Spinal cord (tissue), 10 donors: Measurements from ENCODE around the gene TRIP10. TPM values are rescaled to one million over a fixed set of nuclear protein-coding genes. Genes with fewer than 3 reads are reported as not detected.
A peak's percentile ranks its signal among the peaks of the same experiment; 100 is the strongest.

Experiments
- DNase-seq, 6 donors: peaks; one replicate each; pipeline versions ENCODE4 v3.0.0 to v3.0.0-alpha.2; 2013 to 2015; ENCODE audit warnings: low spot score in 6 of 6, low read depth in 4 of 6
- H3K27ac ChIP-seq: one replicate; pipeline ENCODE4 v1.5.1; 2013; ENCODE audit warnings: low read depth, low read length, control low read depth
- H3K27me3 ChIP-seq: one replicate; pipeline ENCODE4 v1.6.1; 2013; ENCODE audit warnings: low read length; ENCODE audit not compliant: control insufficient read depth, insufficient read depth
- H3K36me3 ChIP-seq: one replicate; pipeline ENCODE4 v1.6.1; 2013; ENCODE audit warnings: low read length; ENCODE audit not compliant: control insufficient read depth, insufficient read depth
- H3K4me1 ChIP-seq: one replicate; pipeline ENCODE4 v1.6.1; 2013; ENCODE audit warnings: low read length; ENCODE audit not compliant: control insufficient read depth, insufficient read depth
- H3K4me3 ChIP-seq: one replicate; pipeline ENCODE4 v1.5.1; 2013; ENCODE audit warnings: low read depth, low read length, control low read depth
- H3K9me3 ChIP-seq: one replicate; pipeline ENCODE4 v1.6.1; 2013; ENCODE audit warnings: low read length; ENCODE audit not compliant: control insufficient read depth, insufficient read depth
- WGBS: methylation state at CpG from one replicate; pipeline ENCODE4 v1.1.5; 2013; ENCODE audit warnings: missing lambda C conversion rate; ENCODE audit not compliant: insufficient coverage; 5-methylcytosine and 5-hydroxymethylcytosine counted together
- long read RNA-seq, 4 donors: transcript quantifications; one replicate each; lab custom pipeline, GENCODE V29; 2026
- polyA plus RNA-seq, 2 donors: library from polyadenylated mRNA; unstranded; fragments of 120-200 nt; gene quantifications; one replicate each; pipeline ENCODE4 v1.2.1, GENCODE V29; 2013; ENCODE audit not compliant: insufficient read length in 2 of 2
- total RNA-seq, 2 donors: library from RNA; depleted of rRNA in 1 of 2; stranded (reverse); fragments of 120-200 nt in 1 of 2; fragments of >200 nt in 1 of 2; gene quantifications; one replicate each; pipeline versions ENCODE4 v1.2.3 to v1.2.4, GENCODE V29; 2013 to 2014
- donor health status: healthy.

The TRIP10 gene
- total RNA-seq (10 to 100 TPM in 1 of 2 donors, 1 to 10 TPM in 1; 8.7 to 19.8 TPM), polyA plus RNA-seq (10 to 100 TPM; 14.4 to 22.8 TPM)
- long read RNA-seq, donor 1, partial matches to known transcripts: 0 of 3 reads
- long read RNA-seq, donor 1, other reads (novel, unspliced or antisense): 0 of 3 reads
- long read RNA-seq, donor 2: 0 reads
- long read RNA-seq, donor 3, partial matches to known transcripts: 0 of 1 reads
- long read RNA-seq, donor 3, other reads (novel, unspliced or antisense): 0 of 1 reads
- long read RNA-seq, donor 4, transcript TRIP10-202 (14 exons, 2,035 nt): major isoform, 7 of 25 reads
- long read RNA-seq, donor 4, partial matches to known transcripts: 14 of 25 reads
- long read RNA-seq, donor 4, other reads (novel, unspliced or antisense): 0 of 25 reads

GRCh38 chr19:6739390-6739882 lies at the start of gene TRIP10:
Gene TRIP10, plus strand, starts transcription at chr19:6739680. Its CDS starts 82 bp downstream, at chr19:6739762.
- no peaks in the 10 kb centered on the region for H3K27me3 ChIP-seq
- H3K27ac ChIP-seq: peak within 1 kb of the TSS; percentile 92
- H3K4me1 ChIP-seq: peaks cover 55% of the 10 kb centered on the region
- H3K4me3 ChIP-seq: peak within 1 kb of the TSS; percentile 65
- 0% methylated on average over 19 of the region's 47 CpGs for WGBS
- no peaks in the 10 kb centered on the region for H3K9me3 ChIP-seq
- peaks cover 12% of the 10 kb centered on the region for H3K36me3 ChIP-seq
- peak; percentile 65 to 96 (median 83) for DNase-seq

GRCh38 chr19:6690160-6690885 lies 49.2 kb upstream of the TRIP10 start:
- no peak overlapping the region for H3K4me3 ChIP-seq
- H3K36me3 ChIP-seq: no peaks in the 10 kb centered on the region
- no peaks in the 10 kb centered on the region for H3K9me3 ChIP-seq
- 71% methylated on average over 9 of the region's 11 CpGs for WGBS
- DNase-seq: no peak
- no peaks in the 10 kb centered on the region for H3K27me3 ChIP-seq
- no peak overlapping the region for H3K27ac ChIP-seq
- no peaks in the 10 kb centered on the region for H3K4me1 ChIP-seq

GRCh38 chr19:6691342-6691741 lies 48.1 kb upstream of the TRIP10 start:
- Histone ChIP-seq H3K4me3 (no peak overlapping the region), H3K9me3 (no peaks in the 10 kb centered on the region), H3K4me1 (no peaks in the 10 kb centered on the region), H3K27me3 (no peaks in the 10 kb centered on the region), H3K27ac (no peak overlapping the region), H3K36me3 (no peaks in the 10 kb centered on the region)
- DNase-seq: no peak
- WGBS: 95% methylated on average over 4 of the region's 8 CpGs

- Histone ChIP-seq H3K4me1 (no peaks in the 10 kb centered on the region), H3K4me3 (no peak overlapping the region), H3K27ac (no peak overlapping the region), H3K36me3 (no peaks in the 10 kb centered on the region), H3K9me3 (no peaks in the 10 kb centered on the region), H3K27me3 (no peaks in the 10 kb centered on the region)
- WGBS: 83% methylated on average over 10 of the region's 10 CpGs
- no peak for DNase-seq
These were observed 47.5 kb upstream of the TRIP10 start for GRCh38 chr19:6692027-6692426.

- no peaks in the 10 kb centered on the region for H3K4me1 ChIP-seq
- WGBS: 89% methylated on average over 13 of the region's 13 CpGs
- no peak overlapping the region for H3K27ac ChIP-seq
- no peaks in the 10 kb centered on the region for H3K27me3 ChIP-seq
- no peak overlapping the region for H3K4me3 ChIP-seq
- DNase-seq: no peak
- H3K9me3 ChIP-seq: no peaks in the 10 kb centered on the region
- H3K36me3 ChIP-seq: no peaks in the 10 kb centered on the region
These were observed 46.4 kb upstream of the TRIP10 start for GRCh38 chr19:6693056-6693471.

GRCh38 chr19:6693681-6694080 lies 45.8 kb upstream of the TRIP10 start:
- Histone ChIP-seq H3K4me1 (no peaks in the 10 kb centered on the region), H3K36me3 (no peaks in the 10 kb centered on the region), H3K4me3 (no peak overlapping the region), H3K9me3 (no peaks in the 10 kb centered on the region), H3K27me3 (no peaks in the 10 kb centered on the region), H3K27ac (no peak overlapping the region)
- WGBS: 86% methylated on average over 4 of the region's 7 CpGs
- DNase-seq: no peak

GRCh38 chr19:6694147-6694815 lies 45.2 kb upstream of the TRIP10 start:
- H3K36me3 ChIP-seq: no peaks in the 10 kb centered on the region
- WGBS: 95% methylated on average over 22 of the region's 25 CpGs
- H3K4me3 ChIP-seq: no peak overlapping the region
- H3K27me3 ChIP-seq: no peaks in the 10 kb centered on the region
- H3K9me3 ChIP-seq: no peaks in the 10 kb centered on the region
- no peaks in the 10 kb centered on the region for H3K4me1 ChIP-seq
- H3K27ac ChIP-seq: no peak overlapping the region
- DNase-seq: no peak

GRCh38 chr19:6696239-6696820 lies 43.1 kb upstream of the TRIP10 start:
- no peaks in the 10 kb centered on the region for H3K36me3 ChIP-seq
- no peak for DNase-seq
- no peaks in the 10 kb centered on the region for H3K4me1 ChIP-seq
- no peaks in the 10 kb centered on the region for H3K9me3 ChIP-seq
- no peak overlapping the region for H3K4me3 ChIP-seq
- no peaks in the 10 kb centered on the region for H3K27me3 ChIP-seq
- WGBS: 83% methylated on average over 9 of the region's 18 CpGs
- no peak overlapping the region for H3K27ac ChIP-seq

GRCh38 chr19:6697291-6697690 lies 42.2 kb upstream of the TRIP10 start:
- no peaks in the 10 kb centered on the region for H3K4me1 ChIP-seq
- no peak overlapping the region for H3K4me3 ChIP-seq
- no peak for DNase-seq
- H3K9me3 ChIP-seq: no peaks in the 10 kb centered on the region
- no peaks in the 10 kb centered on the region for H3K36me3 ChIP-seq
- 76% methylated on average over 12 of the region's 13 CpGs for WGBS
- H3K27me3 ChIP-seq: no peaks in the 10 kb centered on the region
- no peak overlapping the region for H3K27ac ChIP-seq
